Mucosa of descending colon (tissue), 3 donors: ENCODE measurements around the gene POGZ. TPM values are rescaled to one million over a fixed set of nuclear protein-coding genes. Genes with fewer than 3 reads are reported as not detected.

Experiments used
- ATAC-seq: fragments of 200-7000 bp; cut with Tn5 transposase; one replicate; pipeline ENCODE4 v1.9.1; 2020; ENCODE audit warnings: mild to moderate bottlenecking, moderate library complexity
- DNase-seq, 3 donors: peaks; one replicate each; pipeline ENCODE4 v3.0.0-alpha.2; 2020
- H3K36me3 ChIP-seq: fragments of 200-600 bp; one replicate; pipeline ENCODE4 v1.8.0; 2021; ENCODE audit warnings: low read depth, mild to moderate bottlenecking
- H3K4me1 ChIP-seq: fragments of 200-600 bp; one replicate; pipeline ENCODE4 v1.8.0; 2021; ENCODE audit warnings: low read depth, mild to moderate bottlenecking
- H3K4me3 ChIP-seq: fragments of 200-600 bp; one replicate; pipeline ENCODE4 v1.8.0; 2021; ENCODE audit warnings: mild to moderate bottlenecking
- H3K9me3 ChIP-seq: fragments of 200-600 bp; one replicate; pipeline ENCODE4 v1.8.0; 2021; ENCODE audit warnings: mild to moderate bottlenecking
- intact Hi-C, 2 donors: fragments of 100-400 bp; cut with DNase I in 1 of 2; cut with micrococcal nuclease in 1 of 2; formaldehyde crosslinking; loops; one replicate each; pipeline versions ENCODE4 v1.11.0 to v1.11.1; 2022; cut with DNase I, micrococcal nuclease
- total RNA-seq, 3 donors: library from RNA; stranded (reverse); fragmentation: NEBNext Ultra II Directional in 2 of 3; extraction: Animal tissue kit (Norgen Biotek cat#: 25700) in 2 of 3; gene quantifications; one replicate each; pipeline versions ENCODE4 v1.2.1 to v1.2.4, GENCODE V29; 2021 to 2023
- TF ChIP-seq, protein P1 (sequence below): fragments of 200-600 bp; IDR thresholded peaks from one replicate; pipeline ENCODE4 v1.8.0; 2022; ENCODE audit warnings: antibody characterized with exemption, mild to moderate bottlenecking
- donor health status: DM: no; HTN: no; CAD: no; lungs with moderate emphysema.
- donor health status: DM: no; HTN: no; CAD: no.
- donor health status: DM: no; HTN: yes; CAD: no.

Gene POGZ
- total RNA-seq, 3 donors from 2014 or later, result 60.4 to 106 (median 77.7) TPM

DNA sequence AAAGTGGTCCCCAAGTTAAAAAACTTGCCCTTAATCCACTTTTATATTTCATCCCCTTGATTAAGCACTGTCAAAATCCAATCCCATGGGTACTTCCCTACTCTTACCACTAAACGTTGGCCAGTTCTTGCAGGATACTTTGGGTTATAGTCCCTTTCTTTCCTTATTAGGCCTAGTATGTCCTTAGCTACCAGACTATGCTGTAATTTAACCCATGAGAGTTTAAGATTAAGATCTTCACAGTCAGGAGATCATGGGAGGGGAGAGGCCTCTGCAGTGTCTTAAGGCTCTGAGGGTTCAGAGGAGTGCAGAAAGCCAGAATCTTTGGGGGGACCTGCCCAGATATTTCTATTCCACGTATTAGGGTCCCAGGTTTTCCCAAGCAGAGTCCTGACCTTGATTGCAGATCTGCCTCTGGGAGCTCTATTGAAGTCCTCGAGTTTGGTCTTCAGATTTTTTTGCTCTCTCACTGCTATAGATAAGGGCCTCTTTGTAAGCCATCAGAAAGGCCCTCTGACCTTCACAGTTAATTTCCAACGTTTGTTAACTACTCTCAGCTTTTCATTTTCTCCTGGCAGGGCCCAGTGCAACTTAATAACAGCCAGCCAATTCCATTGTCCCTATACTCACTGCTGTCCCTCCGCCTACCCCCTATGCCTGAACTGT is 42.9 kb upstream of the POGZ start:
- intact Hi-C loops, result no loop called here
- ATAC-seq (peak; percentile 10), DNase-seq (no peak)
- no peak overlapping the region for H3K4me3 ChIP-seq
- TF ChIP-seq, protein P1, sequence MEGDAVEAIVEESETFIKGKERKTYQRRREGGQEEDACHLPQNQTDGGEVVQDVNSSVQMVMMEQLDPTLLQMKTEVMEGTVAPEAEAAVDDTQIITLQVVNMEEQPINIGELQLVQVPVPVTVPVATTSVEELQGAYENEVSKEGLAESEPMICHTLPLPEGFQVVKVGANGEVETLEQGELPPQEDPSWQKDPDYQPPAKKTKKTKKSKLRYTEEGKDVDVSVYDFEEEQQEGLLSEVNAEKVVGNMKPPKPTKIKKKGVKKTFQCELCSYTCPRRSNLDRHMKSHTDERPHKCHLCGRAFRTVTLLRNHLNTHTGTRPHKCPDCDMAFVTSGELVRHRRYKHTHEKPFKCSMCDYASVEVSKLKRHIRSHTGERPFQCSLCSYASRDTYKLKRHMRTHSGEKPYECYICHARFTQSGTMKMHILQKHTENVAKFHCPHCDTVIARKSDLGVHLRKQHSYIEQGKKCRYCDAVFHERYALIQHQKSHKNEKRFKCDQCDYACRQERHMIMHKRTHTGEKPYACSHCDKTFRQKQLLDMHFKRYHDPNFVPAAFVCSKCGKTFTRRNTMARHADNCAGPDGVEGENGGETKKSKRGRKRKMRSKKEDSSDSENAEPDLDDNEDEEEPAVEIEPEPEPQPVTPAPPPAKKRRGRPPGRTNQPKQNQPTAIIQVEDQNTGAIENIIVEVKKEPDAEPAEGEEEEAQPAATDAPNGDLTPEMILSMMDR, result no peak
- no peaks in the 10 kb centered on the region for H3K36me3 ChIP-seq
- peaks cover 17% of the 10 kb centered on the region for H3K4me1 ChIP-seq
- no peaks in the 10 kb centered on the region for H3K9me3 ChIP-seq

- H3K36me3 ChIP-seq, result no peaks in the 10 kb centered on the region
- H3K4me3 ChIP-seq, result no peak overlapping the region
- DNase-seq (peak in 1 of 3 donors; percentile 39), ATAC-seq (peak; percentile 75)
- peaks cover 17% of the 10 kb centered on the region for H3K4me1 ChIP-seq
- intact Hi-C loops, result no loop called here
- no peaks in the 10 kb centered on the region for H3K9me3 ChIP-seq
- TF ChIP-seq, protein P1, result no peak
Observed at GRCh38 chr1:151501474-151501873, 42.2 kb upstream of the POGZ start.

- TF ChIP-seq, protein P1, result no peak
- no peaks in the 10 kb centered on the region for H3K36me3 ChIP-seq
- H3K9me3 ChIP-seq, result no peaks in the 10 kb centered on the region
- no peak overlapping the region for H3K4me3 ChIP-seq
- DNase-seq (no peak), ATAC-seq (peak; percentile 75)
- peaks cover 17% of the 10 kb centered on the region for H3K4me1 ChIP-seq
- intact Hi-C loops, result no loop called here
Observed at GRCh38 chr1:151499930-151500329, 40.6 kb upstream of the POGZ start.

DNA sequence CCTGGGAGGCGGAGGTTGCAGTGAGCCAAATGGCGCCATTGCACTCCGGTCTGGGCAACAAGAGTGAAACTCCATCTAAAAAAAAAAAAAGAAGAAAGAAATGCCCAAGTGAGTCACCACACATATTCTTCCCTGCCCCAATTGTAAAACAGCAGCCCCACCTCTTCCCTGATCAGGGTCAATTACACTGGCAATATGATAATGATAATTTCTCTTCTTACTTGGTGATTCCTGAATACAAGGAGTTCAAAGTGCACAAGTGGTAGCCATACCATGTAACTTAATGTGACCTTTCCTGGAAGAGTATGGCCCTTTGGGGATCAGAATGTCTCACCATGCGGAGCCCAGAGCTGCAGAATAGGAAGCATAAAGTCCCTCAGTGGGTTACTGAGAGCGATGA is 40.1 kb upstream of the POGZ start:
- no peaks in the 10 kb centered on the region for H3K36me3 ChIP-seq
- peak in 1 of 3 donors; percentile 29 for DNase-seq
- H3K4me1 ChIP-seq, result peaks cover 17% of the 10 kb centered on the region
- H3K9me3 ChIP-seq, result no peaks in the 10 kb centered on the region
- intact Hi-C loops, result no loop called here
- peak; percentile 77 for ATAC-seq
- H3K4me3 ChIP-seq, result no peak overlapping the region
- TF ChIP-seq, protein P1, result no peak

GRCh38 chr1:151495316-151495715 is 36.0 kb upstream of the POGZ start:
- Histone ChIP-seq H3K4me3 (no peak overlapping the region), H3K9me3 (no peaks in the 10 kb centered on the region), H3K36me3 (no peaks in the 10 kb centered on the region), H3K4me1 (peaks cover under 1% of the 10 kb centered on the region)
- ATAC-seq (no peak), DNase-seq (no peak)
- intact Hi-C loops, result no loop called here
- TF ChIP-seq, protein P1, result no peak
